ENCODE measurements around the gene RSPO1. TPM values are rescaled to one million over a fixed set of nuclear protein-coding genes. Genes with fewer than 3 reads are reported as not detected.

Gene RSPO1
- total RNA-seq, 1 donor from 2014 or later = 9.1 TPM

GRCh38 chr1:37650173-37650572, 15.5 kb upstream of the RSPO1 start:
- DNase-seq (no peak), ATAC-seq (no peak)
- Histone ChIP-seq H3K27me3 (no peaks in the 10 kb centered on the region), H3K9me3 (no peaks in the 10 kb centered on the region), H3K4me1 (no peaks in the 10 kb centered on the region), H3K27ac (no peak overlapping the region), H3K4me3 (no peak overlapping the region), H3K36me3 (no peaks in the 10 kb centered on the region)
- intact Hi-C loops (cut with DNase I) = no loop called here
- TF ChIP-seq, protein P1, sequence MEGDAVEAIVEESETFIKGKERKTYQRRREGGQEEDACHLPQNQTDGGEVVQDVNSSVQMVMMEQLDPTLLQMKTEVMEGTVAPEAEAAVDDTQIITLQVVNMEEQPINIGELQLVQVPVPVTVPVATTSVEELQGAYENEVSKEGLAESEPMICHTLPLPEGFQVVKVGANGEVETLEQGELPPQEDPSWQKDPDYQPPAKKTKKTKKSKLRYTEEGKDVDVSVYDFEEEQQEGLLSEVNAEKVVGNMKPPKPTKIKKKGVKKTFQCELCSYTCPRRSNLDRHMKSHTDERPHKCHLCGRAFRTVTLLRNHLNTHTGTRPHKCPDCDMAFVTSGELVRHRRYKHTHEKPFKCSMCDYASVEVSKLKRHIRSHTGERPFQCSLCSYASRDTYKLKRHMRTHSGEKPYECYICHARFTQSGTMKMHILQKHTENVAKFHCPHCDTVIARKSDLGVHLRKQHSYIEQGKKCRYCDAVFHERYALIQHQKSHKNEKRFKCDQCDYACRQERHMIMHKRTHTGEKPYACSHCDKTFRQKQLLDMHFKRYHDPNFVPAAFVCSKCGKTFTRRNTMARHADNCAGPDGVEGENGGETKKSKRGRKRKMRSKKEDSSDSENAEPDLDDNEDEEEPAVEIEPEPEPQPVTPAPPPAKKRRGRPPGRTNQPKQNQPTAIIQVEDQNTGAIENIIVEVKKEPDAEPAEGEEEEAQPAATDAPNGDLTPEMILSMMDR (IDR thresholded peaks at IDR 0.05) = no peak

- TF ChIP-seq, protein P1 (IDR thresholded peaks at IDR 0.05) = no peak
- no peak overlapping the region for H3K4me3 ChIP-seq
- H3K27ac ChIP-seq = no peak overlapping the region
- H3K27me3 ChIP-seq = peaks cover 7% of the 10 kb centered on the region
- intact Hi-C loops (cut with DNase I) = no loop called here
- H3K36me3 ChIP-seq = no peaks in the 10 kb centered on the region
- no peak for DNase-seq
- H3K4me1 ChIP-seq = no peaks in the 10 kb centered on the region
- no peak for ATAC-seq
- no peaks in the 10 kb centered on the region for H3K9me3 ChIP-seq
These were observed 12.6 kb upstream of the RSPO1 start for GRCh38 chr1:37647281-37647680.

DNA sequence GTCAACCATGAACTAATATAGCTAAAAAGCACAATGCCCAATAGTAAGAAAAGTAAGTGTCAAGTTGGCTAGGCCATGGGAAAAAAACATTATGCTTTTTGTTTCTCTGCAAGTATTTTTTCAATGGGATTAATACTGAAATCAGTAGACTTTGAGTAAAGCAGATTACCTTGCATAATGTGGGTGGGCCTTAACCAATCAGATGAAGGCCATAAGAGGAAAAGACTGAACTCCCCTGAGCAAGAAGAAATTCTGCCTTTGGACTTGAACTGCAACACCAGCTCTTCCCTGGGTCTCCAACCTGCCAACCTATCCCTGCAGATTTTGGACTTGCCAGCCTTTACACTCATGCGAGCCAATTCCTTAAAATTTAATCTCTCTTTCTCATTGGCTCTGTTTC, 6.4 kb upstream of the RSPO1 start:
- TF ChIP-seq, protein P1 (IDR thresholded peaks at IDR 0.05) = no peak
- ATAC-seq = no peak
- DNase-seq = no peak
- Histone ChIP-seq H3K9me3 (no peaks in the 10 kb centered on the region), H3K4me1 (no peaks in the 10 kb centered on the region), H3K4me3 (no peak overlapping the region), H3K36me3 (no peaks in the 10 kb centered on the region), H3K27ac (no peak overlapping the region), H3K27me3 (peaks cover 18% of the 10 kb centered on the region)
- intact Hi-C loops (cut with DNase I) = no loop called here

- Histone ChIP-seq H3K27me3 (peaks cover 55% of the 10 kb centered on the region), H3K4me3 (no peak overlapping the region), H3K27ac (no peak overlapping the region), H3K4me1 (no peaks in the 10 kb centered on the region), H3K36me3 (no peaks in the 10 kb centered on the region), H3K9me3 (no peaks in the 10 kb centered on the region)
- TF ChIP-seq, protein P1 (IDR thresholded peaks at IDR 0.05) = no peak
- intact Hi-C loops (cut with DNase I) = no loop called here
- DNase-seq = no peak
- no peak for ATAC-seq
These were observed 1.7 kb upstream of the RSPO1 start for GRCh38 chr1:37636435-37636834.

GRCh38 chr1:37634992-37635902, 555 bp upstream of the RSPO1 start:
- no peak overlapping the region for H3K27ac ChIP-seq
- H3K36me3 ChIP-seq = no peaks in the 10 kb centered on the region
- TF ChIP-seq, protein P1 (IDR thresholded peaks at IDR 0.05) = no peak
- peak overlapping the region; percentile 48 for H3K4me3 ChIP-seq
- no peak for DNase-seq
- no peaks in the 10 kb centered on the region for H3K4me1 ChIP-seq
- H3K27me3 ChIP-seq = peaks cover 67% of the 10 kb centered on the region
- intact Hi-C loops (cut with DNase I) = no loop called here
- no peaks in the 10 kb centered on the region for H3K9me3 ChIP-seq
- ATAC-seq = no peak
